DMS53 treated with DMSO at 0.1 percent for 48 hours (cell line): ENCODE measurements around the gene MRPS31.
"Not testable (repeated sequence)": the region's sequence is repeated elsewhere in the genome, so short reads cannot be mapped to it uniquely, and the experiment has no call there.

Experiments
- DNase-seq: peaks from one replicate; lab custom pipeline; 2025; ENCODE audit not compliant: unreplicated experiment; lab: John Stamatoyannopoulos, UW

The MRPS31 gene

DNA sequence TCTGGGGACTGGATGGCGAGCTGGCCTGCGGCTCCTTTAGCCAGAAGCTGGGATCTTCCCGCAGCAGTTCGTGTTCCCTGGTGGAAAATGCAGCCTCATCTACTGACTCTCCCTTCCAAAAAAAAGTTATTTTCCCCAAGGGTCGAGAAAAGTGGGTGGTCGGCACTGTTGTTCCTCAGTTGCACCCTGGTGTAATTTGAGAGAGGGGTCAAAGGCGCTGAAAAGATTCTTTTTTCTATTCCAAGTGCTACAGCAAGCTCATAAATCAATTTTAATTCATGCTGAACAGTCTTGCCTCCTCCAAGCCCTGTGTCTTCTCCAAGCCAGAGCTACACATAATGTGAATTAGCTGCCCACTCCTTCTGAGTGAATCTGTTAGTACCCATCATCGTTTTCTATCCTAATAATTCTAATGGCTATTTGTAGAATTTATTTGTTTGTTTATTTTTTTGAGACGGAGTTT is 19.2 kb upstream of the MRPS31 start:
- DNase-seq = no peak

DNA sequence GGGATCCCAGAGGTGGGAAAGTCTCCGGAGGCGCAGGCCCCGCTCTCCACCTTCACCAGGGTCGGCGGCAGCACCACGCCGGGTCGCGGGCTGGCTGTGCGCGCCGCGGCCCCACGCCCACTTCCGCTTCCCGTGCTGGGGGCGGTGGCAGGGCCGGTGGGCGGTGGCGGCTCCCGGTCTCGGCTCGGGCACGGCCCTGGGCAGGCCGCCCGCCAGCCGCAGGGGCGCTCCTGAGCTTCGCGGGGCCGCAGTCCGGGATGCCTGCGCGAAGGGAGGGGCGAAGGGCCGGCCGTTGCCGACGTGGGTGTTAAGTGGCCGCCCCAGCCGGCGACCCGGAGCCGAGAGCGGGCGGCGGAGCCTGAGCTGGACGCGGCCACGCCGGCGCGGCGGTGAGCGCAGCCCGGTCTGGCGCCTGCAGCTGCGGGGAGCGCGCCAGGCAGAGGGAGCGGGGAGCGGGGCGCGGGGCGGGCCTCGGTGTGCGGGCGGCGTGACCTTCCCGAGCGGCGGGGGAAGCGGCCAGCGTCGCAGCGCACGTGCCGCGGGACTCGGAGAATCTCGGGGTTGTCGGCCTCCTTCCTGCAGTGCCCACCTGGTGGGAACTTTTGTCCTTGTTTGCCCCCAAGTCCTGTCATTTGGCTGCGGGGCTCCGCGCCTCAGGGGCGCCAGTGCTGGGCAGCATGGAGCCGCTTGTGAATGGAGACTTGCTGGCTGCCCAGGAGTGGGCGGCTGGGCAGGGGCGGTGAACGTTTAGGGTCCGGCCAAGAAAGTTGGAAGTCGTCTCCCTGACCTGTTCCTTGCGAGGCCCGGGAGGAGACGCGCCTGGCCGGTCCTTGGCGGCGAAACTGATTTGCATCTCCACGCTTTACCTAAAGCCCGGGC is 18.5 kb upstream of the MRPS31 start, which contains the start of gene SLC25A15:
Gene SLC25A15, plus strand, starts transcription at position 337 of the 879 bp plus-strand sequence. CDS start 3,616 bp downstream, outside the sequence.
- peak; percentile 44 for DNase-seq

DNA sequence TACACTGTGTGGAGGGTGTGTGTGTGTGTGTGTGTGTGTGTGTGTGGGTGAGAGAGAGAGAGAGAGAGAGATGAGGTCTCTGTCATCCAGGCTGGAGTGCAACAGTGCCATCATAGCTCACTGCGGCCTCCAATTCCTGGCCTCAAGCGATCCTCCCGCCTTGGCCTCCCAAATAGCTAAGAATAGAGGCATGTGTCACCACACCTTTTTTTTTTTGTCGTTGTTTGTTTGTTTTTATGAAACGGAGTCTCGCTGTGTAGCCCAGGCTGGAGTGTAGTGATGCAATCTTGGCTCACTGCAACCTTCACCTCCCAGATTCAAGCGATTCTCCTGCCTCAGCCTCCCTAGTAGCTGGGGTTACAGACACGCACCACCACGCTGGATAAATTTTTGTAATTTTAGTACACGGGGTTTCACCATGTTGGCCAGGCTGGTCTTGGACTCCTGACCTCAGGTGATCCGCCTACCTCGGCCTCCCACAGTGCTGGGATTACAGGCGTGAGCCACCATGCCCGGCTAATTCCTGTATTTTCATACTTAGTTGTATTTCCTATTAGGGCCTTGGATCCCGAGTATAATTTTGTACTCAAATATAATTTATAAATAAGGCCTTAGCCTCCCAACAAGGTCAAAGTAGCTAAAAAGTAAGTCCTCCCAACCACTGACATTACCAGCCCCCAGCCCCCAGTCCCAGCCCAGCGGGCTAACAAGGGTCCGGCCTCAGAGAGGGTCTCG is 17.7 kb upstream of the MRPS31 start:
- DNase-seq = not testable (repeated sequence)

DNA sequence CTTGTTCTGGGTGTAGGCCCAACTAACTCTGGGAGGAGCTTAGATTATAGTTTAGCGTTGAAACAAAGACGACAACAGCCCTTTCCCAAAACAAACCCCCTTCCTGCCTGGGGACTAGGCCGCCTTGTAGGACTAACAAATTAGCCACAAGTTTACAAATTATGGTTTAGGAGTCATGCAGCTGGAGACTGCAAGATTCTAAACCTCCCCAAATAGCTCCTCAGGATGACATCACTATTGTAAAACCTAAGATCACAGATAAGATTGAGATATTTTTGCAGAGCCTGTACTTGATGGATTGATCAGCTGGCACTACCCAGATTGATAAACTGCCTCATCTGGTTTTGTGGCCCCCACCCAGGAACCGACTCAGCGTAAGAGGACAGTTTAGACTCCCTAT is 16.1 kb upstream of the MRPS31 start:
- no peak for DNase-seq

DNA sequence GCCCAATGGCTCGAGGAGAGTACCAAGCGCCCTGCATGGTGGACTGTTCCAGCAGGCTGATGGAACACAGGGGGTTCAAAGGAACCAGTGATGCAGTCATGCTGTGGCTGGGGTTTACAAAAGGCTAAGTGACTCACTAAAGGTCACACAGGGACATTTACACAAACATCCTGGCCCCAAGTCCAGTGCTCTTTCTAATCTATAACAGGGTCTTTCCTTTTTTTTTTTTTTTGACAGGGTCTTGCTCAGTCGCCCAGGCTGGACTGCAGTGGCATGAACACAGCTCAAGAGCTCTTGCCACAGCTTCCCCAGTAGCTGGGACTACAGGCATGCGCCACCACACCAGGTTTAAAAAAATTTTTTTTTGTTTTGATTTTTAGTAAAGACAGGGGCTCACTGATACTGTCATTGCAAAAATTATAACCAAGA is 15.6 kb upstream of the MRPS31 start:
- DNase-seq = no peak

DNA sequence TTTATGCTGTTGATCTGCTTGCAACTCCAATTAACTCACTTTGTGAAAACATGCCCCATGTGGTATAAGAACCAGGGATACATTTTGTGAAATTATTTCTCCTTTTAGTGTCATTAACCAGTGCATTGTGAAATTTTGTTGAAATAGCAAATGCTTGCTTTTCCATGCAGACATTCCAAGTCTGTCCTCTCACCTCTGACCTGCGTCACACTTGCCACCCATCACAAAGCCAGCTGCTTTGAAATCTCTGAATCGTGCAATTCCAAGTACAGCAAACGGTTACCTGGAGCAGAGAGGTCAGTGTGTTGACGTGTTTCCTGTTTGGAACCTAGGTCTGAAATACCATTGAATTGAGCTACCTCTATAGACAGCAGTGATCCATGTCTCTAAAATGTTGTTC is 13.6 kb upstream of the MRPS31 start:
- DNase-seq = no peak

DNA sequence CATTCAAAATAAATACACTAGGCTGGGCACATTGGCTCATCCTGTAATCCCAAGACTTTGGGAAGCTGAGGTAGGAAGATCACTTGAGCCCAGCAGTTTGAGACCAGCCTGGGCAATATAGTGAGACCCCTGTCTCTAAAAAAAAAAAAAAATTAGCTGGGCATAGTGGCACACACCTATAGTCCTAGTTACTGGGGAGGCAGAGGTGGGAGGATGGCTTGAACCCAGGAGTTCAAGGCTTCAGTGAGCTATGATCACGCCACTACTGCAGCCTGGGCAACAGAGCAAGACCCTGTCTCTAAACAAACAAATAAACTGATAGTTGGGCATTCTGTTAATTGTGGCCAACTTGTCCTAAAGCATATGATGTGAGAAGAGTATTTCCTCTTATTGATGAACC is 12.0 kb upstream of the MRPS31 start:
- DNase-seq = not testable (repeated sequence)

DNA sequence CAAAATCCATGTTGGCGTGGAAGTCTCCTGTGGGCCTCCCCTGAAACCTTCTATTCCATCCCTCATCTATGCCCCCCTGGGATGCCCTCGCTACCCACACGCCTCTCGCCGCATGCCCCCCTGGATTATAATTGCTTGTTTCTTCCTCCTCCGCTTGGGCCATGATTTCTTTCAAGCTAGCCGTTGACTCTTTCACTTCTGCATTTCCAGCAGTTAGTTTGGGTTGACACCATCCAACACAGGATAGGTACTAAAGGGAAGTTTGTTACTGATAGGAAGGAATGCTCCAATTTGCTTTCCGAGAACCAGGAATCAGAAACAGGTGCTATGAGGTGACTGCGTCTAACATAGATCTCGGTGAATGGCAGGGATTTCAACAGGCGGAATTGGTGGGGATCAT is 10.7 kb upstream of the MRPS31 start:
- no peak for DNase-seq

DNA sequence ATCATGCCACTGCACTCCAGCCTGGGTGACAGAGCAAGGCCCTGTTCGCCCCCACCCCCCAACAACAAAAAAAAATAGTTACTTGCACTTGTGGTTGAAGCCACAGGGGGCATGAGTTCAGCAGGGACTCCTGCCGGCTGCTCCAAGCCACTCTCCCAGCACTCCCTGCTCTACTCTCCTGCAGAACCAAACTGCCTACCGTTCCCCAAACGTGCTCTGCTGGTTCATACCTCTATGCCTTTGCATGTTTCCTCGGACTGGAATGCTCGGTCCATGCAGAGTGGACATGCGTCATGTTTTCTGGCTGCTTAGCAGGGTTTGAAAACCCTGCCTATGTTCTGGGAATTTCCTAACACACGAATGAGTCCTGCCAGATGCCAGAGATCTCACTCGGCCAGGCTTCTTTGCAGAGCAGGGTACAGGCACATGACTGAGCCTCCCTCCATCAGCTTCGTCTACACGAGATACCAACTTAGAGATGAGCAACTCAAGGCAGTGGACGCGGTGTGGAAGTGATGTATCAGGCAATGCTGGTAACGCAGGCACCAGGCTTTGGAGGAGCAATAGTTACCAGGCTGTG is 9.9 kb upstream of the MRPS31 start:
- DNase-seq = no peak

DNA sequence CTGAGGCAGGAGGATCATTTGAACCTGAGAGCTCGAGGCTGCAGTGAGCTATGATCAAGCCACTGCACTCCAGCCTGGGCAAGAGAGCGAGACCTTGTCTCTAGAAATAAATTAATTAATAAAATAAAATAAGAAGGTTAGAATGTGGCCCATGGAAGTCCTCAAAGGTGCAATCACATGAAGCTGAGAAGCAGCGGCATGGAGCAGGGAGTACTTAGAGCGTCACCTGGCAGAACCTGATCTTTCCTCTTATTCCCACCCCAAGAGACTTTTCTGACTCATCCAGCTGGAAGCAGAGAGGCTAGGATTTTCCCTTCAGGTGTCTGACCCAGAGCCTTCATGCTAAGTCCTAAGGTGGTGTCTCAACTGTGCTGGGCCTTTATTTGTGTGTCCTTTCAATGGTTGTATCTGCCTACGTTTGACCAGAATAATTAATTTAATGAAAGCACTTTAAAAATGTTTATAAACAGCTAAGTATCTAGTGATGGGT is 8.9 kb upstream of the MRPS31 start:
- no peak for DNase-seq

DNA sequence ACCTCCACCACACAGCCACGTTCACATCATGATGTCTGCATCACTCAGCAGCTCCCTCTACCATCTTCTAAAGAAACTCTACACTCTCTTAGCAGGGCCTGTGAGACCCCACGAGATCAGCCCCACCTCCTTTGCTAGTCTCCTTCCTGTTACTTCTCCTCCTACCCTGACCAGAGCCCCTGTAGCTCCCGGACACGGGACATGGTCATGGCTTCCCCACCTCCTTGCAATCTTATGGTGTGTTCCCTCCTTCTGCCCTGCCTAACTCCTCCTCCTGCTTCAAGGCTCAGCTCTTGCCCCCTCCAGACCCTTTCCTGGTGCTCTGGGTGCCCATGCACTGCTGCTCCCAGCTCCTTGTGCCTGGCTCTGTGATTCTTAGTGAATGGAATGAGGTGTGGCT is 8.1 kb upstream of the MRPS31 start:
- DNase-seq = no peak

DNA sequence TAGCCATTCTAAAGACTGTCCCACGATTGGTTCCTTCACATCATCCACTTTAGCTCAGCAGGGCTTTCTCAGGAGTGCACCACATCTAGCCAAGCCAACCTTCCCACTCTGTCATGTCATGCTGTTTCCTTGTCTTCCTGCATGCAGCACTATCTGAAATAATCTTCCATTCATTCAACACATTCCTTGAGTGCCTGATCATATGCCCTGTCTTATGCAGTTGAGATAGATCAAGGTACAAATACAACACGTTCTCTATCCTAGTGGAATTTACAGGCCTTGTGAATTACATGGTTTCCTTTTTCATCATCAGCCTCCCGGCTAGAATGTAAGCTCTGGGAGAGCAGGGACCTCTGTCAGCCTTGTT is 6.8 kb upstream of the MRPS31 start:
- no peak for DNase-seq

DNA sequence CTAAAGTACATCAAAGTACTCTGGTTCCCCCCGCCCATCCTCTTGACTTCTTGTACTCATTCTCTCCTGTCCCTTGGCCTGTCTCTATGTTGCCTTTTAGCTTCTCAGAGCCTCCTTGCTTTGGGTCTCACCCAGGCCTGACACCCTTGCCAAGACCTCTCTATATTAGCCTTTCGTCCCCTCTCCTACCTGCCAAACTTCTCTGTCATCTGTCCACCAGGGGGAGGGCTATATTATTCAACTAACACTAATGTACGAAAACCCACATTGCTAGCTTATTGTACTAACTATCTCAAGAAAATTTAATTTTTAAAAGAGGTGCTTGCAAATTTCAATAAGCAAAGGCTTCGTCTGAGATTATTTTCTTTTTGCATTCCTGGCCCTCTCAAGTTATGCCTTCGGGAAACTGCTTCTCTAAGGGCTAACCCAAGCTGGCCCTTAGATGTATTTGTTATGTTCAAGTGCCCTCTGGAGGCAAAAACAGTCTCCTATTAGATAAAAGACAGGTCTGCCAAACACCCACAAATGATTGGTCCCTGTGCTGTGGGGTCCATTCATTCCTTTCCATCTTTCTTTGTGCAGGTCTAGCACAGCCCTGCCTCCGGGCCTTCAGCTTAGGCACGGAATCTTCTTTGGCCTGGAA is 6.3 kb upstream of the MRPS31 start:
- DNase-seq = peak; percentile 49

DNA sequence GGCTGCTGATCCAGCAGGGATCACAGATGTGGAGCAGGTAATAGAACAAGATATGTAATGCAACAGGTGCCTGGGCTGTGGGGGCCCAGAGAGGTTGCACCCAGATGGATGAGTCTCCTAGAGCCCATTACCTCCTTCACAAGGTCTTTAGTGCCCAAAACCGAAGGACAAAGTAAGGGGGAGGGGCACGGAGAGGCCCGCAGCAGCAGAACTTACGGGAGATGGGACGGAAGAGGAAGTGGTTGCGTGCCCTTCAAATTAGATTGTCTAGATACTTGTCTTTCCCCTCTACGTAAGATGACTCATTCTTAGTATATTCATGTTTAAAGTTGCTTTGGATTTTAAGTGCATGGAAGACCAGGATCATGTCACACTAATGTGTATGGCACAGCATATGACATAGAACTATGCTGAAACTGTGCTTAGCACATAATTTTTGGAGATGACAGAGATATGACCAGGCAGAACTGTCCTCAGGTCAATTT is 5.7 kb upstream of the MRPS31 start:
- peak; percentile 41 for DNase-seq

DNA sequence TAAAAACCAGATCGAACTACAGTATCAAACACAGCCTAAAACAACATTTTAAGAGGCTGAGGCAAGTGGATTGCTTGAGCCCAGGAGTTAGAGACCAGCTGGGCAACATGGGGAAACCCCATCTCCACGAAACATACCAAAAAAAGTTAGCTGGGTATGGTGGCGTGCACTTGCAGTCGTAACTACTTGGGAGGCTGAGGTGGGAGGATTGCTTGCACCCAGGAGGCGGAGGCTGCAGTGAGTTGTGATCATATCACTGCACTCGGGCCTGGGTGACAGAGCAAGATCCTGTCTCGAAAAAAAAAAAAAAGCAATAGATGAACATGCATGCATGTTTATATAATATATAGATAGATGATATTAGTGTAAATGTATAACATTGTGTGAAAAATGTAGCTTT is 5.2 kb upstream of the MRPS31 start:
- DNase-seq = no peak

DNA sequence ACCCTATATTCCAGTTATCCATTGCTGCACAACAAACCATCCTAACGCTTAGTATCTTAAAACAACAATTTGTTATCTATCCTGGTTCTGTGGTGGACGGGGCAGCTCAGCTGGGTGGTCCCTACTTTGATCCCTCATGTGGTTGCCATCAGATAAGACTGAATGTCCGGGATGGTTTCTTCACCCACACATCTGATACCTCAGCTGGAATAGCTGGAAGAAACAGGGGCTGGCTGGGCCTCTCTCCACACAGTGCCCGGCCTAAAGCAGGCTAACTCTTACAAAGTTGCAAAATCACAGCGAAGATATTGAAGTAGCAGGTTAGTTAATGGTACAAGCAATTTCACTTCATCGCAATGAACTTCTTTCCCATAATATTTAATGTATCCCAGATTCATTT is 3.7 kb upstream of the MRPS31 start:
- DNase-seq = no peak

DNA sequence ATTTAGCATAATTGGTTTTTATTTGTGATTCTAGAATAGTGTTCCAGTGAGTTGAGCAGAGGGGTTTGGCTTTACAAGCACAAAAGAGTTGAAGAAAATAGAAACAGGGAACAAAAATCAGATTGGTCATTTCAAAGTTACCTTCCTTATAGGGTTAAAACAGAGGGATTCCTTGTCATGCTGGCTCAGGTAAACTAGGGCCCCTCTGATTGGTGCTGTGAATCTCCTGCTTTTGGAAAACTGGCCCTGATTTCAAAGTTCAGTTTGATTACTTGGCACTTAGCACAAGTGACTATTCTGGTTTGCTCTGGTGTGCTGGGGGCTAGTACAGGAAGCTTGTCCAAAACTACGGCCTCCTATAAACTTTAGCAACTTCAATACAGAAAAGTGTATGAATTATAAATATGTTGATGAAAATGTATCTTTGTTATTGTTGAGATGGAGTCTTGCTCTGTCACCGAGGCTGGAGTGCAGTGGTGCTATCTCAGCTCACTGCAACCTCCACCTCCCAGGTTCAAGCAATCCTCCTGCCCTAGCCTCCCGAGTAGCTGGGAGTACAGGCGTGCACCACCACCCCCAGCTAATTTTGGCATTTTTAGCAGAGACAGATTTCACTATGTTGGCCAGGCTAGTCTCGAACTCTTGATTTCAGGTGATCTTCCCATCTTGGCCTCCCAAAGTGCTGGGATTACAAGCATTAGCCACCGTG is 1.9 kb upstream of the MRPS31 start:
- DNase-seq = no peak

DNA sequence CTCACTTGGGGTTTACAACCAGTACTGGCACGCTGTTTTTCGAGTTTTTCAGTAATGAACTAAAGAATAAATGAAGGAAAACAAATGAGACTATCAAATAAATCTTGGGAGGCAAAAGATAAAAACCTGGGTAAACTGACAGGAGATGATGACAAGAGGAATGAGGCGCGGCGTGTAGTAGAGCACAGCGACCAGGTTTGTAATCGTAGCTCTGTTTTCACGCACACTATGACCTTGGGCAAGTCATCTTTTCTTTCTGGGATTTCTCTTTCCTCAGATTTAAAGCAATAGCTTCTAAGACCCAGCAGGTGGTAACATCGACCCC is 419 bp downstream of the MRPS31 start:
- DNase-seq = no peak

DNA sequence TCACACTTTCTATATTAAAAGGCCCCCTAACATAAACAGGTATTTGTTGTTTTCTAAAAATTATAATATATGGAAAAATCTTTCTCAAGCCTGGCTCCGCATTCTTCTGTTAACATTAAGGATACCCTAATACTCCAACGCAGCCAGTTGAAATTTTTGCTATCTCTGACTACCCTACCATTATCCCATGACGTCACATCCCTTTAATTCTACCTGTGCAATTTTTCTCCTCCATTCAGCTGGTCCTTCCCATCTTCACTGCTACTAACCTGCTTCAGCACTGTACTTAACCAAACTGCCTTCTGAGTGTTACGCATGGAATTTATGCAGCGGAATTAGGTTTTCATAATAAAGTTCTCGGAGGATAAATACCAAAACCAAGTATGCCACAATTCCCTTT is 1.0 kb downstream of the MRPS31 start:
- no peak for DNase-seq

DNA sequence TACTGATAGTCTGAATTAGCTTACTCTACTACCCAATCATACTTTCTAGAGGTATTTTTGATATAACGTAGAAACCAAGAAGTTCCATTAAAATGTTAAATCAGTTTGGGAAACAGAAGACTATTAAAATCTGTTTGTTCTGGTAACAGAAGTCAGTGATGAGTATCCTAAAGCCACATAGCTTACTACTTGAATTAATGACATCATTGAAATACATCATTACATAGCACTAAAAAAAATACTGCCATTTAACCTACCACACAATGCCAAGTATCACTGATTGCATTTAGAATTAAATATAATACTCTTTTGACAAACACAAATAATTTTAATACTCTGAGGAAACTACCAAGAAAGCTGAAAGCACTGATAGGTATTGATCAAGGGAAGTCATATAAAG is 5.4 kb downstream of the MRPS31 start:
- no peak for DNase-seq
